ENCODE data around the gene PIH1D2.
"Not testable (repeated sequence)": the region's sequence is repeated elsewhere in the genome, so short reads cannot be mapped to it uniquely, and the experiment has no call there.

PIH1D2 gene

DNA sequence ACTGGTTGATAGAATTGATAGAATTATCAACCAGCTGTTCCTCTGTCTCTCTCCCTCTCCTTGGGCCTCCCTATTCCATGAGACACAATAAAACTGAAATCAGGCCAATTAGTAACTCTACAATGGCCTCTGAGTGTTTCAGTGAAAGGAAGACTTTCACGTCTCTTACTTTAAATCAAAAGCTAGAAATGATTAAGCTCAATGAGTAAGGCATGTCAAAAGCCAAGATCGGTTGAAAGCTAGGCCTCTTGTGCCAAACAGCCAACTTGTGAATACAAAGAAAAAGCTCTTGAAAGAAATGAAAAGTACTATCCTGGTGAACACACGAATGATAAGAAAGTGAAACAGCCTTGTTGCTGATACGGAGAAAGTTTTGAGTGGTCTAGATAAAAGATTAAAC is 16.6 kb downstream of the PIH1D2 start:
- no peak for DNase-seq (ENCODE audit: low read depth in 3 of 3)

DNA sequence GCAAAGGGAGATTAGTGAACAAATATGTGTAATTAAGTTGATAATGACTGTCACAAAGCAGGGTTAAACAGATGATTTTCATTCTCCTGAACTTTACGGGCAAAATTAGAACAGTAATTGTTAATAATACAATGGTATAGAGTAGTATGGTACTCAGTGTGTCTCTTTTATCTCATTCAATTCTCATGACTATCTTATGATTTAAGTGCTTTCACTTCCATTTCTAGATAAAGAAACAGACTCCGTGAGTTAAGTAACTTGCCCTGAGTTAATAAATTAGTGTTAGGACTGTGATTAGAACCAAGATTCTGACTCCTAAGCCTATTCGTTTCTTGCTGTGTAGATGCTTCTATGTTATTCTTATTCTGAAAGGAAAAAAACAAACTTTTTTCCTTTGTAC is 22.0 kb downstream of the PIH1D2 start:
- DNase-seq (ENCODE audit: low read depth in 3 of 3) = no peak

DNA sequence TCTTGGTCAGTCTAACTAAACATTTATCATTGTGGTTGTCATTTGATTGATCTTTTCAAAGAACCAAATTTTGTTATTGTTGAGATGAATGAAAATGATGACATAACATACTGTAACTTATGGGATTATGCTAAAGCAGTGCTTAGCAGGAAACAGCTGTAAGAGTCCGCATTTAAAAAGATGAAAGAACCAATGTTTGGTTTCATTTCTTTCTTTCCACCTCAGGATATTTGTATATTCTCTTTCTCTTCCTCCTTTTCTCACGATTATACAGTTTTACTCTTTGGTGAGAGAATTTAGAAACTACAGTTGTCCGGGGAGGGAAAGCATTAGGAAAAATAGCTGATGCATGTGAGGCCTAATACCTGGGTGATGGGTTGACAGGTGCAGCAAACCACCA is 23.1 kb downstream of the PIH1D2 start:
- no peak for DNase-seq (ENCODE audit: low read depth in 3 of 3)

DNA sequence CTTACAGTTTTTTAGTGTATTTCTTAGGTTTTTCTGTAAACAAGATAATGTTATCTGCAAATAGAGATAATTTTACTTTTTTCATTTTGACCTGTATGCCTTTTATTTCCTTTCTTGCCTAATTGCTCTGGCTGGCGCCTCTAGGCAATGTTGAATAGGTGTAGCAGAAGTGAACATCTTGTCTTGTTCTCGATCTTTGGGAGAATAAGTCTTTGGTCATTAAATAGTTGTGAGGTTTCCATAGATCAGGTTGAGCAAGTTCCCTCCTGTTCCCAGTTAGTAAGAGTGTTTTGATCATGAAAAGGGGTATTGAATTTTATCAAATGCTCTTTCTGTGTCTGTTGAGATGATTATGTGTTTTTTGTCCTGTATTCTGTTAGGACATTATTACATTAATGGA is 24.0 kb downstream of the PIH1D2 start:
- no peak for DNase-seq (ENCODE audit: low read depth in 3 of 3)

DNA sequence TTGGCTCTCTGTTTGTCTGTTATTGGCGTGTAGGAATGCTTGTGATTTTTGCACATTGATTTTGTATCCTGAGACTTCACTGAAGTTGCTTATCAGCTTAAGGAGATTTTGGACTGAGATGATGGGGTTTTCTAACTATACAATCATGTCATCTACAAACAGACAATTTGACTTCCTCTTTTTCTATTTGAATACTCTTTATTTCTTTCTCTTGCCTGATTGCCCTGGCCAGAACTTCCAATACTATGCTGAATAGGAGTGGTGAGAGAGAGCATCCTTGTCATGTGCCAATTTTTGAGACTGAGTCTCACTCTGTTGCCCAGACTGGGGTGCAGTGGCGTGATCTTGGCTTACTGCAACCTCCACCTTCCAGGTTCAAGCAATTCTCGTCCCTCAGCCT is 25.6 kb downstream of the PIH1D2 start:
- not testable (repeated sequence) for DNase-seq (ENCODE audit: low read depth in 3 of 3)

DNA sequence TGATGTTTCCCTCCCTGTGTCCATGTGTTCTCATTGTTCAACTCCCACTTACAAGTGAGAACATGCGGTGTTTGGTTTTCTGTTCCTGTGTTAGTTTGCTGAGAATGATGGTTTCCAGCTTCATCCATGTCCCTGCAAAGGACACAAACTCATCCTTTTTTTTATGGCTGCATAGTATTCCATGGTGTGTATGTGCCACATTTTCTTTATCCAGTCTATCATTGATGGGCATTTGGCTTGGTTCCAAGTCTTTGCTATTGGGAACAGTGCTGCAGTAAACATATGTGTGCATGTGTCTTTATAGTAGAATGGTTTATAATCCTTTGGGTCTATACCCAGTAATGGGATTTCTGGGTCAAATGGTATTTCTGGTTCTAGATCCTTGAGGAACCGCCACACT is 27.2 kb downstream of the PIH1D2 start:
- DNase-seq (ENCODE audit: low read depth in 3 of 3) = not testable (repeated sequence)

DNA sequence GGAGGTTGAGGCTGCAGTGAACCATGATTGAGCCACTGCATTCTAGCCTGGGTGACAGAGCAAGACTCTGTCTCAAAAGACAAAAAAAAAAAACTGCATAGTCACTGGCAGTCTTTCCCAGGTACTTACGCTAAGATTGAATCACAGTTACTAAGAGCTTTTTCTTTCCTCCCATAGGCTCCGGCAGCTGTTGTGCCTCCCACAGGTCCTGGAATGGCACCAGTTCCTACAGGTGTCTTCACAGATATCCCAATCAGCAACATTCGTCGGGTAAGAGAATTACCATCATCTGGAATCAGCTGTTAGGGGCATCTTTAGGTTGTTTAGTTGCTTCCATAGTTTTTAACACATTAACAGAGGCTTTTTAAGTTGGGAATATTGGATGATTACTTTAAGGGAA is 28.9 kb downstream of the PIH1D2 start:
- no peak for DNase-seq (ENCODE audit: low read depth in 3 of 3)

DNA sequence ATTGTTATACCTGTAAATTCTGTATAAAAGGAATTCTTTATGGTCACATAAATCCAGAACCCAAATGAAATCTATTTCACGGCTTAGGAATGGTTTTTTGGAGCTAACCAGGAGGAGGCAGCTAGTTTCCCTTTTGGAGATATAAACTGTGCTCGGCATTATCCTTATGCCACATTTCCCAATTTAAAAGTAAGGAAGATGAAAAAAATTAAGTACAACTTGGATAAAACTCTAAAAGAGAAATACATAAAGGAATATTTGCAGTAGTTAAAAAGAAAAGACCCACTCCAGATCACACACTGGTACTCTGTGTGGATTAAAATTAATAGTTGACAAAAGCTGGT is 30.9 kb downstream of the PIH1D2 start:
- DNase-seq (ENCODE audit: low read depth in 3 of 3) = no peak

DNA sequence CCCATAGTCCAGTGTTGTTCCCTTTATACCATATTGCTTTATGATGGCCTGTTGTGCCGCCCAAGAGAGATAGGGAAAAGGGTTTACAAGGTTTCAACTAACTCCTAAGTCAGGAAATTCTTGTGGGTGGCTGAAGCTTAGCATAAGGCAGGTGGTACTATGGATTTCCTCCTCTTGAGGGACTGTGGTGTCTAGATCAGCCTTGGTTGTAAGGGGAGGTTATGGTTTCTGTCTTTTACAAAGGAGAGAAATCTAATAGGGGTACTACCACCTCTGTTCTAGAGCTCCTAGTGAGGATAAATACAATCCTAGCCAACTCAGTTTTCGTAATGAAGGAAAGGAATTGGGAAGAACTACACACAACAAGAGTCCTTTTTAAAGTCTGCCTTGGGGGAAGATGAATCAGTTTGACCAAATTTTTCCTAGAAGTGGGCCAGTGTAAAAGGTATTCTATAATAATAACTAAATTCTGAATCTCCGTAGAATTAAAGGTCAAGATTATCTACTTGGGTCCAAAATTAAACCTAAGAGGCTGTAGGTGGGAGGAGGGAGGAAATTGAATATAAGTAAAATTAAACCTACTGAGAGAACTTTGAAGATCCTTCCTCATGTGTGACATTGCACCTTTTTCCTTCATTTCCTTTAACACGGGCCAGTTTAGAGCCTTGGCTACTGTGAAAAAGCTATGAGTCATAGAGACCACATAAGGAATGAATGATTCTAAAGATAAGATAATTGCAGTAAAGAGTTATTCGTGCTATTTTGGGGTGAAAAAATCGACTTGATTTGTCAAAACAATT is 31.5 kb downstream of the PIH1D2 start:
- no peak for DNase-seq (ENCODE audit: low read depth in 3 of 3)

DNA sequence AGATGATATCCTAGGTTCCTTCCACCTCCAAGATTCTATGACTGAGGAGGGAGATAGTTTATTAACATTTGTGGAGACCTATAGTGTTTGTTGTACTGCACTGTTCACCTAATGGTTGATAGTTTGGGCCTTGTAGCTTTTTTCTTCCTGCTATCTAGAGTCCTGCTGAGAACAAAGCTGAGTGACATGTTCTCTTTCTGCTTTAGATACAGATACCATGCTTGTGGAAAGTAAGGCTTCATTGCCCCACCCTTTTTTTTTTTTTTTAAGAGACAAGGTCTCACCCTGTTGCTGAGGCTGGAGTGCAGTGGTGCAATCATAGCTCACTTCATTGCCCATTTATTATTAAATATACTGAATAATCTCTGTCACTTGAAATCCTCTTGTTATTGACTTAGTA is 36.3 kb downstream of the PIH1D2 start:
- no peak for DNase-seq (ENCODE audit: low read depth in 3 of 3)

DNA sequence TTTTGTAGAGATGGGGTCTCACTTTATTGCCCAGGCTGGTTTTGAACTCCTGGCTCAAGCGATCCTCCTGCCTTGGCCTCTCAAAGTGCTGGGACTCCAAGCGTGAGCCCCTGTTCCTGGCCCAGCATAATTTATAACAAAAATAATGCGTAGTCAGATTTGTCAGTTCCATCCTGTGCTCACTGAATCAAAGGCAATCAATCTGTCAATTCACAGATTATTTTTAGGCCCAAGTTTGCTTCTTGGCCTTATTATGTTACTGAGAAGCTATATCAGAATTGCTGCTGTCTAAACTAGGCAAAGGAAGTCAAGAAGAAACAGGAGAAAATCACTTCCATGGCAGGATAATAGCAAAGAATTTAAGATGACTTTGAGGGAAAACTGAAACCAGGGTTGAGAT is 39.9 kb downstream of the PIH1D2 start:
- no peak for DNase-seq (ENCODE audit: low read depth in 3 of 3)

DNA sequence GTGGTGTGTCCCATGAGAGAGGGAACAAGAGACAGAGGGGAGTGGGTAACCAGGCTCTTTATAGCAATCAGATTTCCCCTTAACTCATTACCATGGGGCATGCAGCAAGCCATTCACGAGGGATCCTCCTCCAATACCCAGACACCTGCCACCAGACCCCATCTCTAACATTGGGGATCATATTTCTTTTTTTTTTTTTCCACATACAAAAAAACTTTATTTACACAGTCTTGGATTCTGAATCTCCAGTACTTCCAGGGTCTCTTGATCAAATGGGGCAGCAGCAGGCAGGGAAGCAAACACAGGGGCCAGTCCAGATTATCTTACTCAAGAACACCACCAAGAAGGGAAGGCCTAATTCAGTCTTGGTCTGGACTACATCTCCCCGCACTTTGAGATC is 44.4 kb downstream of the PIH1D2 start:
- no peak for DNase-seq (ENCODE audit: low read depth in 3 of 3)

DNA sequence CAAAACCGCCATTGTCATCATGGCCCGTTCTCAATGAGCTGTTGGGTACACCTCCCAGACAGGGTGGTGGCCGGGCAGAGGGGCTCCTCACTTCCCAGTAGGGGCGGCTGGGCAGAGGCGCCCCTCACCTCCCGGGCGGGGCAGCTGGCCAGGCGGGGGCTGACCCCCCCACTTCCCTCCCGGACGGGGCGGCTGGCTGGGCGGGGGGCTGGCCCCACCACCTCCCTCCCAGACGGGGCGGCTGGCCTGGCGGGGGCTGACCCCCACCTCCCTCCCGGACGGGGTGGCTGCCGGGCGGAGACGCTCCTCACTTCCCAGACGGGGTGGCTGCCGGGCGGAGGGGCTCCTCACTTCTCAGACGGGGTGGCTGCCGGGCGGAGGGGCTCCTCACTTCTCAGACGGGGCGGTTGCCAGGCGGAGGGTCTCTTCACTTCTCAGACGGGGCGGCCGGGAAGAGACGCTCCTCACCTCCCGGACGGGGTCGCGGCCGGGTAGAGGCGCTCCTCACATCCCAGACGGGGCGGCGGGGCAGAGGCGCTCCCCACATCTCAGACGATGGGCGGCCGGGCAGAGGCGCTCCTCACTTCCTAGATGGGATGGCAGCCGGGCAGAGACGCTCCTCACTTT is 46.9 kb downstream of the PIH1D2 start:
- not testable (repeated sequence) for DNase-seq (ENCODE audit: low read depth in 3 of 3)

DNA sequence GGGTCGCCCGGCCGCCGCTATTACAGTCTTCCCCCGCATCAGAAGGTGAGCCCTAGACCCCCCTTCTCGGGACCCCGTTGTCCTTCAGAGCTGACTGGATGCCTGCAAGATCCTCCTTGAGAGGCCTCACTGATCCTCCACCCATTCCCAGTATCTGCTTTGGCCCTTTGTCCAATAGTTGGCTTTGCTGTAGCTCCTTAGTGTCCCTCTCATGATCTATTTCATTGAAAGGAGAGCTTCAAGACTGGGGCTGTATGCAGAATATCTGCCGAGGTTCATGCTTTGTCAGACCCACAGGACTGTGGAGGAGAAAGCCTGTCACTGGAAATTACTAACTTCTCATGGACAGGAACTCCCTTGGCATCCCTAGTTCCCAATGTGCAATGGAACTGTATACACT is 48.1 kb downstream of the PIH1D2 start:
- no peak for DNase-seq (ENCODE audit: low read depth in 3 of 3)

DNA sequence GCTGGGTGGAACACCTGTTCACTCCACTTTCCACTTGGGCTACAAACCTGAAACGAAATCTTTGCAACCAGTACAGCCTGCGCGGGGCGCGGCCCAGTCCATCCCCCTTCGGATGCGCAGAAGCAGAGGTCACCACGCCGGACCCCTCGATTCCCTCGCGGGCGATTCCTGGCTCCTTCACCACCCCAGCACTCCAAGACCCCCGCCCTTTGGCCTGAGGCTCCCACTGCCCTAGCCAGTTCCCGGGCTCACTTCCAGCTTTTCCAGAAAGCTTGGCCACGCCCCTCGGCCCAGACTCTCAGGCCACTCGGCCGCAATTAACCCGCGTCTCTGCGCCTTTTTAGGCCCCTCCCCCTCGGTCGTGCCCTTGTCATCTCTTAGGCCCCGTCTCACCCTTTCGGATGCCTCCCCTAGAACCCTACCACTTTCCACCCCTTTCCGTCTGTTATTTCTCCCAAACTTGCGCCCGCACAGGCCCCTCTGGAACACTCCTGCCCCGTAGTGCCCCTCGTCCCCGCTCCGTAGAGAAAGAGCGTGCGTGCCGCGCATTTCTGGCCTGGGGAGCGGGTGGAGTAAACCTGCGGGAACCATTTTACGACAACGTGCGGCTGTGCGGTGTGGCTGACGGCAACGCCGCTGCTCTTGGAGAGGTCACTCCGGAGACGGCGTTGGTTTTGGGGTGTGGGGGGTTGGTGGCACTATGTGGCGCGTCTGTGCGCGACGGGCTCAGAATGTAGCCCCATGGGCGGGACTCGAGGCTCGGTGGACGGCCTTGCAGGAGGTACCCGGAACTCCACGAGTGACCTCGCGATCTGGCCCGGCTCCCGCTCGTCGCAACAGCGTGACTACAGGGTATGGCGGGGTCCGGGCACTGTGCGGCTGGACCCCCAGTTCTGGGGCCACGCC is 48.8 kb downstream of the PIH1D2 start, which contains the start of gene DLAT:
Gene DLAT, plus strand, starts transcription at position 636 of the 906 bp plus-strand sequence. Its CDS starts 65 bp downstream, at position 701.
- peak; percentile 74 to 80 (median 79) for DNase-seq (ENCODE audit: low read depth in 3 of 3)

DNA sequence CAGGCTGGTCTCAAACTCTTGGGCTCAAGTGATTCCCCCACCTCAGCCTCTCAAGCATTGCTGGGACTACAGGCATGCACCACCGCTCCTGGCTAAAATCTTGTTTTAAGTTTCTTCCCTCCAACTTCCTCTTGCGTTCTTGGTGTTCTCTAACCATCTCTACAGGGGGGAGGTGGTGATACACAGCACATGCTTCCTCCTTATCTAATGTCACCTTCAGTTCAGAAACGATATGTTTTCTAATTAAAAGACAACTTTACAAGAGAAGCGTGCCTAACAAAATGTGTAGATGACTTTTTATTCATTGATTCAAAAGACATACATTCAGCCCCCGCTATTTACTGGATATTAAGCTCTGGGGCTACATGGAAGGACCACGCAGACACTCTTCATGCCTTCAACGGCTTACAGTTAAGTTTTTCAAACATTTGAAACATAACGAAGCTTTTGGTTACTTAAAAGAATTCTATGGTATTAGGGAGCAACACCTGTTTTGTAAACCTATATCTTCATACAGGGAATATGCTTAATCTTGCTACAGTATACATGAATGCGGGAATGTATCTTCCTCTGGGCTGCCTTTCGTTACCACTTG is 49.5 kb downstream of the PIH1D2 start:
- DNase-seq (ENCODE audit: low read depth in 3 of 3) = no peak

DNA sequence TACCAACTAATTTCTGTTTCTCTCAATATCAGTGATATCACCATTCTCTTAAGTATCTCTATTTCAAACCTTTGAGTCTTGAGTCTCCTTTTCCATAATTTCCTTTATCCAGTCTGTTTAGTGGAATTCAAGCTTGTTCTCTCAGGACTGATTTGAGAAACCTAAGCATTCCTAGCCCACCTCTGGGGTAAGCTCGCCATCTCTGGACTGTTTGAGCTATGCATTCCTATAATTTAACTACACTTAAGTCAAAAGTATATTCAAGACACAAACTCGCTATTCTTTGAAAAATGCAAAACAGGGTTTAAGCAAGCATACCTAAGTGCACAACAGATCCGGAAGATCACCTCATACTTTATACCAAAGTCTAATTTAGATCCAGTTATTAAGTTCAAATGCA is 50.7 kb downstream of the PIH1D2 start:
- no peak for DNase-seq (ENCODE audit: low read depth in 3 of 3)

DNA sequence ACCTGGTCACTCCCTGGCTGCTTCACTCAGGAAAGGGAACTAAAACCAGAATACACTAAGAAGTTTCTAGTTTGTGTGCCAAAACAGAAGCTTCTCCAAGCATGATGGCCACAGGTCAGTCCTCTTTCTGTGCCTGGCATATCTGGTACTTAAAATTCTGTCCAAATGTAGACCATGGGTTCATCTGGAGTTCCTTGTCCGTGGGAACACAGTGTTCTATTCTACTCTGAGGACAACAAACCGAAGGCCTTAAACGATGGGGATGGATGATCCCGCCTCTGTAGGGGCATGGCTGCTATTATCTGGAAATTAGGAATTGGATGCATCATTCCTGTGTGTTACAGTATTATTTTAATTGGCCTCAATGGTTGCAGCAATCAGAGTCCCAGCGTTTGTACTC is 54.8 kb downstream of the PIH1D2 start:
- no peak for DNase-seq (ENCODE audit: low read depth in 3 of 3)
